Ascending aorta (tissue), 2 donors: Measurements from ENCODE around the gene HLF. TPM values are rescaled to one million over a fixed set of nuclear protein-coding genes. Genes with fewer than 3 reads are reported as not detected.

ENCODE experiments used
- DNase-seq, 2 donors: peaks; one replicate each; pipeline ENCODE4 v3.0.0-alpha.2; 2019; ENCODE audit warnings: low spot score in 2 of 2
- H3K27ac ChIP-seq, 2 donors: fragments of 200-600 bp; sonication (generic); one replicate each; pipeline ENCODE4 v1.5.1; 2016 to 2017; ENCODE audit warnings: mild to moderate bottlenecking in 1 of 2
- H3K27me3 ChIP-seq: fragments of 200-600 bp; sonication (generic); one replicate; pipeline ENCODE4 v1.5.1; 2017
- H3K36me3 ChIP-seq, 2 donors: fragments of 200-600 bp; sonication (generic); one replicate each; pipeline ENCODE4 v1.5.1; 2016
- H3K4me1 ChIP-seq, 2 donors: fragments of 200-600 bp; sonication (generic); one replicate each; pipeline ENCODE4 v1.5.1; 2016 to 2017; ENCODE audit warnings: mild to moderate bottlenecking in 1 of 2
- H3K4me3 ChIP-seq, 2 donors: fragments of 200-600 bp; sonication (generic); one replicate each; pipeline ENCODE4 v1.5.1; 2016 to 2017; ENCODE audit warnings: mild to moderate bottlenecking in 1 of 2
- H3K9me3 ChIP-seq, 2 donors: fragments of 200-600 bp; sonication (generic); one replicate each; pipeline ENCODE4 v1.5.1; 2016
- intact Hi-C: fragments of 100-400 bp; cut with DNase I; formaldehyde crosslinking; loops from one replicate; pipeline ENCODE4 v1.15.1; 2023
- total RNA-seq: library from RNA; depleted of rRNA; stranded (reverse); fragments of >200 nt; gene quantifications from one replicate; pipeline ENCODE4 v1.1.0, GENCODE V29; 2016
- TF ChIP-seq, protein P1 (sequence below), 3 experiments: fragments of 200-600 bp in 2 of 3; fragments of 450-650 bp in 1 of 3; sonication (generic) in 2 of 3; IDR thresholded peaks; one replicate each; pipeline ENCODE4 v1.5.1; 2016 to 2019; ENCODE audit warnings: antibody characterized with exemption in 3 of 3, mild to moderate bottlenecking in 1 of 3, moderate library complexity in 1 of 3

Gene HLF
- total RNA-seq, 1 donor from 2014 or later, result 11.3 TPM

DNA sequence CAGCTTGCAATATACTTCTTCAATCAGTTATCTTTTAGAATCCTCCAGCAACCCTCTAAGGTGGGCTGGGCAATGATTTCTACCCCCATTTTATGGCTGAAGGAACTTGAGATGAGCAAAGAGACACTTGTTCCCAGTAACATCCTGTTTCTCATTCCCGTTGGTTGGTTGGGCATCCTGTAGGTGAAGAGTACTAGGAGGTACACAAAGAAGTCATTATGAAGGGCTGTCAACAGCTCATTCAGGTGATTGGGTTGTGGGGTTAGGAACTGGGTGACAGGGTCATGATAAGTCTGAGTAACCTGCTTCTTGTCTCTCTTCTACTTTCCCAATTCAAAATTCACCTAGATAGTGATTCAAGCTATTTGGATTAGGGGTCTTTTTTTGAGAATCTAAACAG lies 80.4 kb downstream of the HLF start:
- Histone ChIP-seq H3K4me3 (no peak overlapping the region), H3K4me1 (no peaks in the 10 kb centered on the region), H3K36me3 (no peaks in the 10 kb centered on the region), H3K27ac (no peak overlapping the region), H3K27me3 (no peaks in the 10 kb centered on the region), H3K9me3 (no peaks in the 10 kb centered on the region)
- DNase-seq, result no peak
- TF ChIP-seq, protein P1, sequence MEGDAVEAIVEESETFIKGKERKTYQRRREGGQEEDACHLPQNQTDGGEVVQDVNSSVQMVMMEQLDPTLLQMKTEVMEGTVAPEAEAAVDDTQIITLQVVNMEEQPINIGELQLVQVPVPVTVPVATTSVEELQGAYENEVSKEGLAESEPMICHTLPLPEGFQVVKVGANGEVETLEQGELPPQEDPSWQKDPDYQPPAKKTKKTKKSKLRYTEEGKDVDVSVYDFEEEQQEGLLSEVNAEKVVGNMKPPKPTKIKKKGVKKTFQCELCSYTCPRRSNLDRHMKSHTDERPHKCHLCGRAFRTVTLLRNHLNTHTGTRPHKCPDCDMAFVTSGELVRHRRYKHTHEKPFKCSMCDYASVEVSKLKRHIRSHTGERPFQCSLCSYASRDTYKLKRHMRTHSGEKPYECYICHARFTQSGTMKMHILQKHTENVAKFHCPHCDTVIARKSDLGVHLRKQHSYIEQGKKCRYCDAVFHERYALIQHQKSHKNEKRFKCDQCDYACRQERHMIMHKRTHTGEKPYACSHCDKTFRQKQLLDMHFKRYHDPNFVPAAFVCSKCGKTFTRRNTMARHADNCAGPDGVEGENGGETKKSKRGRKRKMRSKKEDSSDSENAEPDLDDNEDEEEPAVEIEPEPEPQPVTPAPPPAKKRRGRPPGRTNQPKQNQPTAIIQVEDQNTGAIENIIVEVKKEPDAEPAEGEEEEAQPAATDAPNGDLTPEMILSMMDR (IDR thresholded peaks at IDR 0.05), result no peak
- intact Hi-C loops, result loop anchor here (5.0 to 10.0 kb wide), 2 partner anchors 48 to 170 kb away; partner anchors contain the start of gene SMIM36

DNA sequence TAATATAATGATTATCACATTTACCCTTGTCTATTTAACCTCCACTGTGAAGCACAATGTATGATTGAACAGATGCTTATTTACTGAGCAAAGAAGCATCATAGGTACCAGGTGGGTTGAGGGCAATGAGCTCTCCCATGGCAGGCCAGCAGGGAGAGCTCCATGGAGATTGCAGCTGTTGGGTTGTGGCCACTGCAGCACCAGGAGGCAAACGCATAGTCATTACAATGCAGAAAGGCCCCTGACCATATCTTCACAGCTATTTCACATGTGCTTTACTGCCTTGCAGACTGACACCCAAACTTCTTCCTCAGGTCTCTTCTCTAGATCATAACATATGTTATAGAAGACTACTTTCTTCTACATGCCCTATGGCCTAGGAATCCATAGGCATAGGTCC lies 81.9 kb downstream of the HLF start:
- no peak overlapping the region for H3K27ac ChIP-seq
- DNase-seq, result no peak
- TF ChIP-seq, protein P1 (IDR thresholded peaks at IDR 0.05), result no peak
- H3K4me1 ChIP-seq, result no peaks in the 10 kb centered on the region
- intact Hi-C loops, result loop anchor here (5.0 to 10.0 kb wide), 2 partner anchors 49 to 168 kb away; partner anchors contain the start of gene SMIM36
- H3K27me3 ChIP-seq, result no peaks in the 10 kb centered on the region
- no peaks in the 10 kb centered on the region for H3K9me3 ChIP-seq
- H3K4me3 ChIP-seq, result no peak overlapping the region
- no peaks in the 10 kb centered on the region for H3K36me3 ChIP-seq

DNA sequence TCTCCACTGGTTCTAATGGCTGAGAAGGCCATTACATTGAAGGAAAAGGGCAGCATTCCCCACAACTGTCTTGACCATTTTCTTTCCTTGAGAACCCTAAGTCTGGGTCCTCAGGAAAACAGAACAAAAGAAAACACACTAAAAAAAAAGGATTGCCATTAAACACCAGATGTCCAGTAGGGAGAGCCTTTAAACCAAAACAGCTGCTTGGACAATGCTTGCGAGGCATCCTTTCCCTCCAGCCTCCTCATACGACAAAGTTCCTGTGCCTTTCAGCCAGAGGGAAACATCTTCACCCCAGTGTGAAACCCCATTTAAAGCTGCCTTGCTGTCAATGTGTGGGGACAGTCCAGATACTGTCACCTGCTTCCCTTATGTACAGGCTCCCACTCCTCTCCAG lies 82.6 kb downstream of the HLF start:
- Histone ChIP-seq H3K4me1 (no peaks in the 10 kb centered on the region), H3K36me3 (no peaks in the 10 kb centered on the region), H3K9me3 (no peaks in the 10 kb centered on the region), H3K4me3 (no peak overlapping the region), H3K27me3 (no peaks in the 10 kb centered on the region), H3K27ac (no peak overlapping the region)
- TF ChIP-seq, protein P1 (IDR thresholded peaks at IDR 0.05), result no peak
- intact Hi-C loops, result loop anchor here (5.0 to 10.0 kb wide), 2 partner anchors 50 to 167 kb away; partner anchors contain the start of gene SMIM36
- no peak for DNase-seq

DNA sequence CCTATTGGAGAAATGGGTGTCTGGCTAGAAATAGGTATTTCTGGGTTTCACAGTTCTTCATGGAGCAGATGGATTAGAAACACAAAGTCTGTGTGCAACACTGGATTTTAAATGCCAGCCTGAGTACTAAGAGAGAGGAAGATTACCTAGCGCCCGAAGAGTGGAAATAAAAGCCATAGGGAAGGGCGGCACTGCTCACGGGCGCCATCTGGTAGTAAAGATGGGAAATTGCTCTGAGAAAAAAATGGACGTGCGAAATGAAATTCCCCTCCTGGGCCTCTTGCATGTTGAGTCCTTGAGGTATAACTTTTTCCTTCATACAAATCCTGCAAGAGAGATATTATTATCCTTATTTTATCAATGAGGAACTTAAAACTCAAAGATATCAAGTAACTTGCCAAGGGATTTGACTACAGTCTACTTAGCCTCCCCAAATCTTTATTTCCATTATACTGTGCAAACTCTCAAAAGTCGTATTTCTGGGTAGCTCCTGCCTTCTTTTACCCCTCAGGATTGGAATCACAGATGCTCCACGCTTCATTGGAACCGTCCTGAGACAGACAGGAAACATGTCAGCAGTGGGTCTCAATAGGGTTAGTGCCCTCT lies 84.1 kb downstream of the HLF start:
- H3K27ac ChIP-seq, result no peak overlapping the region
- intact Hi-C loops, result loop anchor here (1.0 to 10.0 kb wide), 5 partner anchors 52 to 356 kb away; partner anchors contain the start of genes HLF and SMIM36
- peak in 1 of 2 donors; percentile 66 for DNase-seq
- TF ChIP-seq, protein P1 (IDR thresholded peaks at IDR 0.05), result peak; percentile 69 to 92 (median 82)
- no peaks in the 10 kb centered on the region for H3K36me3 ChIP-seq
- H3K4me1 ChIP-seq, result no peaks in the 10 kb centered on the region
- H3K27me3 ChIP-seq, result no peaks in the 10 kb centered on the region
- H3K9me3 ChIP-seq, result no peaks in the 10 kb centered on the region
- H3K4me3 ChIP-seq, result no peak overlapping the region

DNA sequence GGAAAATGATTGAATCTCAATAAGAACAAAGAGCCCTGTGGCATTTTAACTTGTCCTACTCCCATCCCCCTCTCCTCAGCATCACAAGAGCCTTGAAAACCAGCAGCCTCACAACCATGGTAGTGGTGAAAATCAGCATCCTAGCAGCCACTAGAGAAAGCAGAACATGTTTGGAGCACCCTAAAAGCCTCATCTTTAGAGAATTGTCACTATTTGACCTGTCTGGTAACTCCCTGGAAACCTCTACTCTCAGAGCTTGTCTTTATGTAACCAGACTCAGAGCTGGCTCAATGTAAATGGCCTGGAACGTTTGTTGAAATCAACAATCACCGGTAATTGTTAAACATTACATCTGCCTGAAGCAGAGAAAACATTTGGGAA lies 86.1 kb downstream of the HLF start:
- no peak overlapping the region for H3K27ac ChIP-seq

More for the DNA sequence above, 86.1 kb downstream of the HLF start:
- TF ChIP-seq, protein P1 (IDR thresholded peaks at IDR 0.05), result no peak
- intact Hi-C loops, result no loop called here
- H3K36me3 ChIP-seq, result no peaks in the 10 kb centered on the region
- H3K27me3 ChIP-seq, result no peaks in the 10 kb centered on the region
- DNase-seq, result no peak
- H3K9me3 ChIP-seq, result no peaks in the 10 kb centered on the region
- H3K4me1 ChIP-seq, result no peaks in the 10 kb centered on the region
- no peak overlapping the region for H3K4me3 ChIP-seq
